SK-N-MC (cell line): Measurements from ENCODE around the gene SHFL.
A peak's percentile ranks its signal among the peaks of the same experiment; 100 is the strongest.

ENCODE experiments used
- EZH2 ChIP-seq: fragments of 200-600 bp; sonication (generic); IDR thresholded peaks from one replicate; pipeline ENCODE4 v1.6.1; 2017; ENCODE audit warnings: antibody characterized with exemption
- FOXP2 ChIP-seq: optimal IDR thresholded peaks from 2 replicates; pipeline ENCODE3; 2011; ENCODE audit warnings: mild to moderate bottlenecking, moderate library complexity; ENCODE audit not compliant: insufficient read depth; ENCODE audit errors: extremely low read length, control extremely low read depth
- POLR2AphosphoS5 ChIP-seq: IDR thresholded peaks from 2 replicates; pipeline ENCODE4 v1.6.1; 2012; ENCODE audit warnings: mild to moderate bottlenecking, low read depth, low read length, borderline replicate concordance

GRCh38 chr19:10112037-10112761 lies 26.1 kb downstream of the SHFL start:
- TF ChIP-seq EZH2, result no peak
- TF ChIP-seq POLR2AphosphoS5, result peak; percentile 64
- no peak for TF ChIP-seq FOXP2
